ENCODE results near the gene FLRT1.

GRCh38 chr11:64060861-64061444 is 25.2 kb downstream of the FLRT1 start:
- TF ChIP-seq CTCF (IDR thresholded peaks at IDR 0.05) = no peak
- no peak for TF ChIP-seq EP300 (IDR thresholded peaks at IDR 0.05)

All from ovary (tissue), 3 donors.